ENCODE measurements around the gene ADGRV1. TPM values are rescaled to one million over a fixed set of nuclear protein-coding genes. Genes with fewer than 3 reads are reported as not detected.
"Not testable (repeated sequence)": the region's sequence is repeated elsewhere in the genome, so short reads cannot be mapped to it uniquely, and the experiment has no call there.

Gene ADGRV1
- total RNA-seq, 2 donors from 2014 or later: 0.45 to 0.74 TPM

DNA sequence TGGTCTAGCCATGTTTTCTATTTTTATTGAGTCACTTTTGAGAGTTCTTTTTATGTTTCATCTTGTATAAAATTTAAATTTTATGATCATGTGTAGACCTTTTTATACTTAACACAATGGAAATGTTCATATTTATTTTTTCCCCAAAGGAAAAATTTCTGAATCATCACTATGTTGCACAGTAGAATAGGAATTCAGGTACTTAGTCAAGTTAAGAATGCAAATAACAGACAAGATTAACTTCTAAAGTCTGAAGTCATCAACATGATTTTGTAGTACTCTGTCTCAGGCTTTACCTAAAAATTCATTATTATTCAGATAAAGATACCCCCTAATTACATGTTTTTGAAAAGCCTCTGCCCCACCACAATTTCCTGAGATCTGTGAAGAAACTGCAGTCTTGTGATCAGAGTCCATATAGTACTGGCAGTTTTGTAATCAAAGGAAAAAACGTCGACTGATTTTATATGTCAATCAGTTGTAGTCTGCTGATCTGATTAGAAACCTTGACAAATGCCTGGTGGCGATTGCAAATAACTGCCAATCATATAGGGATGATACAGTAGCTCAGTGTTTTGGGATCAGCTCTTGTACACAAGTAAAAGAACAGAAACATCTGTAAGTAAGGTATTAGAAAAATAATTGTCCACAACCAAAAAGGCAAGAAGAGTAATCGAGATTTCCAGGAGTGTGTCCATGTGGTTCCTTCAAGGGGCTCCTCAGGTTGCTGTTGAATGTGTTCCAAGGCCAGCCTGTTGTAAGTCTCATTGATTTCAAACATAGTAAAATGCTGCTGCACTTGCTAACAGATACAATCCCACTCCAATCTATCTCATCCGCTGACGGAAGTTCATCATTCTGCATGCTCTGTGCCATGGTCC lies 472.2 kb downstream of the ADGRV1 start:
- no peaks in the 10 kb centered on the region for H3K36me3 Mint-ChIP-seq (ENCODE audit: low read depth)
- no peak for ATAC-seq (replicated peaks)
- no peaks in the 10 kb centered on the region for H3K4me1 Mint-ChIP-seq
- H3K27ac Mint-ChIP-seq: no peak overlapping the region
- no peaks in the 10 kb centered on the region for H3K9me3 Mint-ChIP-seq
- no peak overlapping the region for H3K4me3 Mint-ChIP-seq
- peaks cover 11% of the 10 kb centered on the region for H3K27me3 Mint-ChIP-seq

DNA sequence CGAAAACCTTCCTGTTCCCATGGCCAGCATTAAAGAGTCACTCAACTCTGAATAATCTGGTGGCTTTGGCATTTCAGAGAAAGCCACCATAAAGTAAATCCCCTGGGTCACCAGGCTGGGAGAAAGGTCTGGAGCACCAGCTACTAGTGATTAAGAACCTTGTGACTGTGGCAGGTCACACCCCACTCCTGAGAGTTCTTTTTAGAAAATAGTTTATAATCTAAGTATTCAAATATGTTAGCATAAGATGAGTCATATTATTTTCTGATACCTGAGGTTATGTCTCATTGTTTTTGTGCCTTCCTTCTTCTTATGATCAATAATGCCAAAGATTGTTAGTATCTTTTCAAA lies 472.8 kb downstream of the ADGRV1 start:
- Mint-ChIP-seq H3K4me1 (no peaks in the 10 kb centered on the region), H3K4me3 (no peak overlapping the region), H3K9me3 (no peaks in the 10 kb centered on the region), H3K27ac (no peak overlapping the region), H3K27me3 (peaks cover 11% of the 10 kb centered on the region), H3K36me3 (ENCODE audit: low read depth) (no peaks in the 10 kb centered on the region)
- no peak for ATAC-seq (replicated peaks)

DNA sequence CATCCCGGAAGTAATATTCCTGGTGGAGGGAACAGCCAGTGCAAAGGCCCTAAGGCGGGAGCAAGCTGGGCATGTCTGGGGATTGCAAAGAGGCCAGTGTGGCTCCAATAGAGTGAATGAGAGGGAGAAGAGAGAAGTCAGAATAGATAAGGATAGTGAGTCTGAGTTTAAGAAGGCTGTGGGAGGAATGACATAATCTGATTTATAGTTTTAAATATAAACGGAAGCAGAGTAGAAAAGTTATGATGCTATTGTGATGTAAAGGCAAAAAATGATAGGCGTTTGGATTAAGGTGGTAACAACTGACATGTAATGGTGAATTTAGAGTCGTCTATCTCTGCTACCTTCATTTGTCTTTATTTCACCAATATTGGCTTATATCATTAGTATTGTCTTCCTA lies 473.5 kb downstream of the ADGRV1 start:
- Mint-ChIP-seq H3K36me3 (ENCODE audit: low read depth) (no peaks in the 10 kb centered on the region), H3K4me1 (no peaks in the 10 kb centered on the region), H3K9me3 (no peaks in the 10 kb centered on the region), H3K27ac (no peak overlapping the region), H3K27me3 (peaks cover 11% of the 10 kb centered on the region), H3K4me3 (no peak overlapping the region)
- no peak for ATAC-seq (replicated peaks)

DNA sequence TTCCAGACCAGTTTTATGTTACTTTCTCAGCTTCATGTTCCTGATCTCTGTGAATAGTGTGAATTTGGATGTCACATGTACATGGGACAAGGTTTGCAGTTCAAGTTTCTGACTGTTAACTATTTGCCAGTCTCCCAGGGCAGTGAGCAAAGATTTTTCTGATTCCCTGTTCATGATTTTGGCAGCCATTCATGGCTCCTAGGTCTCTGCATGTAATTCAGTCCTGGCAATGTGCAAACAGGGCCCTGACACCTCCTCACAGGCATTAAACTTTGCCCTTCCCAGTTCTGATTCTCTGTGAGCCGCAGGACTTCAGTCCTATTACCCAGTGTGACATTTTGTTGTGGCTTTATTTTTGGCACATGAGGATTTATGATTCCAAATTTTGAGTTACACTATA lies 474.8 kb downstream of the ADGRV1 start:
- H3K27me3 Mint-ChIP-seq: peaks cover 7% of the 10 kb centered on the region
- H3K9me3 Mint-ChIP-seq: no peaks in the 10 kb centered on the region
- no peaks in the 10 kb centered on the region for H3K36me3 Mint-ChIP-seq (ENCODE audit: low read depth)
- H3K4me3 Mint-ChIP-seq: no peak overlapping the region
- no peak for ATAC-seq (replicated peaks)
- no peak overlapping the region for H3K27ac Mint-ChIP-seq
- no peaks in the 10 kb centered on the region for H3K4me1 Mint-ChIP-seq

DNA sequence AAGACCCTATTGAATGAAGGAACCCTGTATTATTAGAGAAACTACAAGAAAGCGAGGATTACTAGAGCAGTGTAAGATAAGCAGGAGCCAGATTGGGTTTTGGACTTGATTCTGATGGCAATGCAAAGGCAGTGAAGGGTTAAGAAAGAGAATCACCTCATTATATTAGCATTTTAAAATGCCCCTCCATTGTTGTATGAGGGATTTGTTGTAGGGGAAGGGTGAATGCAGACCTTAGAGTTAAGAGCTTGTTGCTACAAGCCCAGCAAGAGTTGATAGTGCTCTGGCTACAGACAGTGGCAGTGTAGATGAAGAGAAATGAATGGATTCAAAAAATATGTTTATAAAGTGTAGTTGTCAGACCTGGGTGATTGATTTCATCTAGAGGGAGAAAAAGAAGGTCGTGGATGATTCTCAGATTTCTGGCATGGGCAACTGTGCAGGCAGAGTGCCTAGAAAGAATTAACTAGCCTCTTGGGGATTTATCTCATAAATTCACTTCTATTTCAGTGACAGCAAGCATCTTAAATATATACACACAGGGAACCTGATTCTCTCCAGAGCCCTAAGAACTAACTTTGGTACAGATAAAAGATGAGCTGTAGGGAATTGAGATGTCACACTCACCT lies 479.7 kb downstream of the ADGRV1 start:
- Mint-ChIP-seq H3K27ac (no peak overlapping the region), H3K36me3 (ENCODE audit: low read depth) (no peaks in the 10 kb centered on the region), H3K4me3 (no peak overlapping the region), H3K9me3 (no peaks in the 10 kb centered on the region), H3K27me3 (peaks cover 11% of the 10 kb centered on the region), H3K4me1 (no peaks in the 10 kb centered on the region)
- ATAC-seq (replicated peaks): no peak

DNA sequence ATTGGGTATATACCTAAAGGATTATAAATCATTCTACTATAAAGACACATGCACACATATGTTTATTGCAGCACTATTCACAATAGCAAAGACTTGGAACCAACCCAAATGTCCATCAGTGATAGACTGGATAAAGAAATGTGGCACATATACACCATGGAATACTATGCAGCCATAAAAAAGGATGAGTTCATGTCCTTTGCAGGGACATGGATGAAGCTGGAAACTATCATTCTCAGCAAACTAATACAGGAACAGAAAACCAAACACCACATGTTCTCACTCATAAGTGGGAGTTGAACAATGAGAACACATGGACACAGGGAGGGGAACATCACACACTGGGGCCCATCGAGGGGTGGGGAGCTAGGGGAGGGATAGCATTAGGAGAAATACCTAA lies 482.5 kb downstream of the ADGRV1 start:
- not testable (repeated sequence) for H3K27me3 Mint-ChIP-seq; H3K27ac Mint-ChIP-seq; ATAC-seq (replicated peaks); H3K4me1 Mint-ChIP-seq; H3K36me3 Mint-ChIP-seq (ENCODE audit: low read depth); H3K9me3 Mint-ChIP-seq; H3K4me3 Mint-ChIP-seq

DNA sequence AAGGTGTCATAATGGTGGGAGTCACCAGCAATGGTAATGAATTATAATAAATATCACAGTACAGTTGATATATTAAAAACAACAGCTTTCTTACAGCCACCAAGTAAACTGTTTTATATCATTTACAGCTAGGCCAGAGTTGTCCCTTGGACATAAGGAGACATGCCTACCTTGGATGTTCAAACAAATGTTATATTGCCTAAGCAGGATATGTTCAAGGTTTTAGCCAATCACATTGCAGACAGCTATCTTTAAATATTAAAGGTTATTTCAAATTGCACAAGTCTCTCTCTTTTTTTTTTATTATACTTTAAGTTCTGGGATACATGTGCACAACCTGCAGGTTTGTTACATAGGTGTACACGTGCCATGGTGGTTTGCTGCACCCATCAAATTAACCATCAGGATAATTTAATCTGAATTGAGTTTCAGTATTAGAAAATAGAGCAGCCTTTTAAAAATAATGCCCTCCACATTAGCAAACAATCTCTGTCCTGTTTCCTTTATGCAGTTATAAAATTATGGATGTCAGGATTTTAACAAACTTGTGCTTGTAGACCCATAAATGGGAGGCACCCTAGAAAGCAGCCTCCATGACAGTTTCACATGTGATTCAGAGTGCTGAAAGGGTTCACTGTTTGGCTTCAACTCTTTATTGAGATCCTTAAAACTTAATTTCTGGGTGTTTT lies 483.8 kb downstream of the ADGRV1 start:
- no peaks in the 10 kb centered on the region for H3K4me1 Mint-ChIP-seq
- no peak overlapping the region for H3K27ac Mint-ChIP-seq
- H3K4me3 Mint-ChIP-seq: no peak overlapping the region
- no peak for ATAC-seq (replicated peaks)
- peaks cover 14% of the 10 kb centered on the region for H3K27me3 Mint-ChIP-seq
- H3K9me3 Mint-ChIP-seq: no peaks in the 10 kb centered on the region
- no peaks in the 10 kb centered on the region for H3K36me3 Mint-ChIP-seq (ENCODE audit: low read depth)

DNA sequence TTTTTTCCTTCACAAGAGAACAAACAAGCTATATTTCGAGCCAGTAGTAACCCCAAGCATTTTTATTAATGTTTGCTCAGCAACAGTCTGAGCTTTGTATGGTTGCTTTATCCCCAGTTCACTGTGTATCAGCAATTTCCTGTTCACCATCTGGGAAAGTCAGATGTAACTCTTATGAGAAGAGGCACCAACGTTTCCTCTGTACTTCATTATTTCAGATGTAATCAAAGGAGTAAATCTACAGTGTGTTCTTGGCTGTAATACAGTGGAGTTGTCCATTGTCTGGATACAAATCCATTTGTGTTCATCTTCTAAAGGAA lies 484.3 kb downstream of the ADGRV1 start:
- ATAC-seq (replicated peaks): no peak
- H3K4me3 Mint-ChIP-seq: no peak overlapping the region
- H3K27me3 Mint-ChIP-seq: peaks cover 14% of the 10 kb centered on the region
- H3K9me3 Mint-ChIP-seq: no peaks in the 10 kb centered on the region
- H3K36me3 Mint-ChIP-seq (ENCODE audit: low read depth): no peaks in the 10 kb centered on the region
- H3K27ac Mint-ChIP-seq: no peak overlapping the region
- no peaks in the 10 kb centered on the region for H3K4me1 Mint-ChIP-seq

DNA sequence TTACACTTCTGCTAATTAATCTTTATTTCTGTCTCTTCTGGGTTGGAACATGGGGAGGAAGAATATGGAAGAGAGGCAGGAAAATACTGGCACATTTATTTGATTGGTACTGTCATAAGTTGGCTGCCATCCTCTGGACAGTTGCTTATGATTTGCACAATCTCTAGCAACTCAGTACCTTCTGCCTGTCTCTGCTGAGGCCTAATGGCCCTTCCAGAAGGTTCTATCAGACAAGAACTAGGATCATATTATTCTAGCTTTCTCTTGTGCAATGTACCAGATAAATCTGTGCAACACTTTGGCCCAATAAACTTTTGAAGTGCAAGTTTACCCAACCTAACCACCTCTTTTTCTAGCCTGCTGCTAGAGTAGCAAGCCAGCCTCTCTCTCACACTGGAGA lies 489.5 kb downstream of the ADGRV1 start:
- no peak overlapping the region for H3K27ac Mint-ChIP-seq
- H3K27me3 Mint-ChIP-seq: peaks cover 9% of the 10 kb centered on the region
- ATAC-seq (replicated peaks): no peak
- no peaks in the 10 kb centered on the region for H3K9me3 Mint-ChIP-seq
- H3K36me3 Mint-ChIP-seq (ENCODE audit: low read depth): no peaks in the 10 kb centered on the region
- no peaks in the 10 kb centered on the region for H3K4me1 Mint-ChIP-seq
- no peak overlapping the region for H3K4me3 Mint-ChIP-seq

DNA sequence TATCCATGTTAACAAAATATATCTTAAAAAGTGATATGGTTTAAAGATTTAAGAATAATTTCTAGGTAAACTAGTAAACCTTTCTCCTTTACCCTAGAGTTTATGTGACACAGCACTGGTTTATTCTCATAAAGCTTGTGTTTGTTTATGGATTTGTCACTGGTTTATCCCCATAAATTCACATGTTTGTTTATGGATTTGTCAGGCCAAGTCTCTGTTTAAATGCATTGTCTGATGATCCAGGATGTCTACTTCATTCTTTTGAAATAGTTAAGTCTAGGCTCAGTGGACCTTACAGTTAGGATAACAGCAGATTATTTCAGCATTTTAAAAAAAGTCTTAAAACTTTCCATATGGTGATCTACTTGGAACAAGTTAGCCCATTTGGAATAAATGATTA lies 490.5 kb downstream of the ADGRV1 start:
- no peak overlapping the region for H3K27ac Mint-ChIP-seq

DNA sequence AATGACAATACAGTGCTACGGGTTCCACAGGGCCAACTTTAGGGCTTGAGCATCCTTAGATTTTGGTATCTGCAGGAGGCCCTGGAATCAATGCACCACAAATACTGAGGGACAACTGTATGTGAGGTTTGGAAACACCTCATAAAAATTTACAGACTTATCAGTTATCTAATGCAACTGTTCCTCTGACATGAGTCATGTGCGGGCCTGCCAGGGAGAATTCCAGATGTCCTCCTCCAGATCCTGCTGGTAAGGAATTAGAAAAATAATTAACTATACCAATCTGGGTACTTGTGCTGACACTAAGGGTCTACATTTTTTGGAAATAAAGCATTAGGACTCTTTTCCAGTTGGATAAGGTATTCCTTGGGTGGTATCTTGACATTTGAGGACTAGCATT lies 491.2 kb downstream of the ADGRV1 start:
- Mint-ChIP-seq H3K27ac (no peak overlapping the region), H3K36me3 (ENCODE audit: low read depth) (no peaks in the 10 kb centered on the region), H3K4me1 (no peaks in the 10 kb centered on the region), H3K27me3 (peaks cover 17% of the 10 kb centered on the region), H3K4me3 (no peak overlapping the region), H3K9me3 (no peaks in the 10 kb centered on the region)
- ATAC-seq (replicated peaks): no peak

More for the DNA sequence above, 490.5 kb downstream of the ADGRV1 start:
- H3K36me3 Mint-ChIP-seq (ENCODE audit: low read depth): no peaks in the 10 kb centered on the region
- no peak for ATAC-seq (replicated peaks)
- H3K4me1 Mint-ChIP-seq: no peaks in the 10 kb centered on the region
- H3K27me3 Mint-ChIP-seq: peaks cover 13% of the 10 kb centered on the region
- H3K9me3 Mint-ChIP-seq: no peaks in the 10 kb centered on the region
- no peak overlapping the region for H3K4me3 Mint-ChIP-seq

DNA sequence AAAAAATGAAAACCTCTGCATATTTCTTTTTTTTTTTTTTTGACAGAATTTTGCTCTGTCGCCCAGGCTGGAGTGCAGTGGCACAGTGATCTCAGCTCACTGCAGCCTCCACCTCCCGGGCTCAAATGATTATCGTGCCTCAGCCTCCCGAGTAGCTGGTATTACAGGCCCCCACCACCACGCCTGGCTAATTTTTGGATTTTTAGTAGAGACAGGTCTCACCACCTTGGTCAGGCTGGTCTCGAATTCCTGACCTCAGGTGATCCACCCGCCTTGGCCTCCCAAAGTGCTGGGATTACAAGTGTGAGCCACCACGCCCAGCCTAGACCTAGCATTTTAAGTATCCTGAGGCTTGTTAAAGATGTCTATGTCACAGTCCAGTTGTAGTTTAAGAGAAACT lies 493.8 kb downstream of the ADGRV1 start:
- not testable (repeated sequence) for H3K4me1 Mint-ChIP-seq; H3K4me3 Mint-ChIP-seq; H3K27ac Mint-ChIP-seq; H3K36me3 Mint-ChIP-seq (ENCODE audit: low read depth); ATAC-seq (replicated peaks); H3K9me3 Mint-ChIP-seq
- H3K27me3 Mint-ChIP-seq: peaks cover 13% of the 10 kb centered on the region

DNA sequence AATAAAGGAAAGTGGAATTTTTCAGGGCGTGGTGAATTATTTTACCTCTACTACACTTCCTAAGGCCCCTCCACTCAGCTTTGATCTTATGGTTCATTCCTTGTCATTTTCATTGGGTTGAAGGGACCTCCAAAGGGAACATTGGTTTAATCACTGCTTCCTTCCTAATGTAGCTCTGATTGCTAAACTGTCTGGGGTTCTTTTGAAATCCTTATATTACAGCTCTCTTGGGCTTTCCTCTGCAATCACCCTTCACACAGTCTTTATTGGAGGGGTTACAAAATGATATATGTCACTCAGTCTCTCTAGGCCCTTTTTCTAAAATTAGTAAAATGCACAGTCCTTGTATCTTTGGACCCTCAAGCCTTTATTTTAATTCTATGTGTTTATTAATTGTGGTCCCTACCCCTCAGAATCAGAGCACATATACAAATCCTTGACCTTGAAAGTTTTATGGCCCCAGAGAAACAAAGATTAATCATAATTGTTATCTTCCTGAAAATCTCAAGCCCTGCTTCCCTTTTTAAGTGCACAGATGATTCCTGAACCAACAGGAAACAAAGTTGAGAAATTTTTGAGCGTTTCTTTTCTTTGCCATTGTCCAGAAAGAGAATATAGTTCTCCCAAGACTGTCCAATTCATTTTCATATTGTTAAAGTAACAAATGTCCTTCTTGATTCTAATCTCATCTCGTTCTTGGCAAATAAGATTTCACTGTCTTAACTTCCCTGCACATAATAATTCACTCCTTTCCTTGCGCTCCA lies 494.6 kb downstream of the ADGRV1 start:
- Mint-ChIP-seq H3K27me3 (peaks cover 16% of the 10 kb centered on the region), H3K9me3 (no peaks in the 10 kb centered on the region), H3K4me1 (no peaks in the 10 kb centered on the region), H3K4me3 (no peak overlapping the region), H3K36me3 (ENCODE audit: low read depth) (no peaks in the 10 kb centered on the region), H3K27ac (no peak overlapping the region)
- no peak for ATAC-seq (replicated peaks)

DNA sequence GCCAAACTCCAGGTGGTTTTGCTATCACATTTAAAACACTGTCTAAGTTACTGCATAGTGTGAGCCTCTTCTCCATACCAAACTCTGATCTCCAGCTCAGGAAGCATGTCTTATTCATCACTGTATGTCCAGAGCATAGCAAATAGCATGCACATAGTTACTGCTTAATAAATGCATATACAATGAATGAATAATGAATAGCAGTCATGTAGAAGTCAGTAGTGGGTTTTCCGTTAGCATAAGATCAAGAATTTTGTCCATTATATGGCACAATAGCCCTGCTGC lies 495.1 kb downstream of the ADGRV1 start:
- no peak overlapping the region for H3K27ac Mint-ChIP-seq
- H3K4me1 Mint-ChIP-seq: no peaks in the 10 kb centered on the region
- ATAC-seq (replicated peaks): no peak
- peaks cover 17% of the 10 kb centered on the region for H3K27me3 Mint-ChIP-seq
- H3K4me3 Mint-ChIP-seq: no peak overlapping the region
- no peaks in the 10 kb centered on the region for H3K9me3 Mint-ChIP-seq
- H3K36me3 Mint-ChIP-seq (ENCODE audit: low read depth): no peaks in the 10 kb centered on the region

DNA sequence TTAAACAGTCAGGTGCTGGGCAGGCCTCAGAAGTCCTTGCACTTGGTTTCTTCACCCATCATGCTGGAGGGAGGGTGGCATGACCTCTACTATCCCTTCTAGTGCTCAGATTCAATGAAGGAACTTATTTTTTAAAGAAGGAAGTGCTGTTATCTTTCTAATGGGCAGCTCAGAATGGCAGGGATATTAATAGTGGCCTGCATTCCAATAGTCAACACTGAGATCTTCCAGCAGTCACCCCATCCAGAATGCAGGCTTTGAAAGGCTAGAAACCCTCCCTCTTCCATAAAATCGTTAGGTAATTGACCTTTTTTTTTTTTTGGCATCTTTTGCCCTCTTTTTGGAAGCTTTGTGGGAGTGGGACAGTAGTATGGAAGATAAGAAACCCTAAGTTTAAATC lies 499.6 kb downstream of the ADGRV1 start:
- H3K27me3 Mint-ChIP-seq: peaks cover 38% of the 10 kb centered on the region
- no peaks in the 10 kb centered on the region for H3K36me3 Mint-ChIP-seq (ENCODE audit: low read depth)
- no peaks in the 10 kb centered on the region for H3K9me3 Mint-ChIP-seq
- no peak for ATAC-seq (replicated peaks)
- no peak overlapping the region for H3K27ac Mint-ChIP-seq
- peaks cover 7% of the 10 kb centered on the region for H3K4me1 Mint-ChIP-seq
- no peak overlapping the region for H3K4me3 Mint-ChIP-seq
